Activated naive CD8-positive, alpha-beta T cell treated with anti-CD3 and anti-CD28 coated beads, Interleukin-2, amount 50 U/mL, for 24 hours (primary cell): ENCODE results near the gene TMEM252.

Experiments
- ATAC-seq: fragments of 150-1000 bp; cut with Tn5 transposase; one replicate; pipeline ENCODE4 v1.10.0; 2021
- DNase-seq: peaks from one replicate; pipeline ENCODE4 v3.0.0; 2021
- H3K27ac Mint-ChIP-seq: one replicate; pipeline ENCODE4 v1.8.0; 2021; ENCODE audit warnings: mild to moderate bottlenecking, mixed read lengths
- H3K27me3 Mint-ChIP-seq: one replicate; pipeline ENCODE4 v1.8.0; 2021; ENCODE audit warnings: mixed read lengths
- H3K36me3 Mint-ChIP-seq: one replicate; pipeline ENCODE4 v1.8.0; 2021; ENCODE audit warnings: low read depth, mixed read lengths
- H3K4me1 Mint-ChIP-seq: one replicate; pipeline ENCODE4 v1.8.0; 2021; ENCODE audit warnings: mixed read lengths
- H3K4me3 Mint-ChIP-seq: one replicate; pipeline ENCODE4 v1.8.0; 2021; ENCODE audit warnings: mild to moderate bottlenecking, moderate library complexity, mixed read lengths
- H3K9me3 Mint-ChIP-seq: one replicate; pipeline ENCODE4 v1.8.0; 2021; ENCODE audit warnings: mixed read lengths

Gene TMEM252

GRCh38 chr9:68540712-68541535 is at the start of gene TMEM252:
Gene TMEM252, minus strand, starts transcription at chr9:68540883. Its CDS starts 69 bp downstream, at chr9:68540814.
- H3K36me3 Mint-ChIP-seq, result no peaks in the 10 kb centered on the region
- H3K9me3 Mint-ChIP-seq, result no peaks in the 10 kb centered on the region
- no peak for DNase-seq
- H3K4me3 Mint-ChIP-seq, result no peak within 1 kb of the TSS
- H3K4me1 Mint-ChIP-seq, result no peaks in the 10 kb centered on the region
- peaks cover 2% of the 10 kb centered on the region for H3K27me3 Mint-ChIP-seq
- no peak within 1 kb of the TSS for H3K27ac Mint-ChIP-seq
- no peak for ATAC-seq

GRCh38 chr9:68585034-68585761 is 44.5 kb upstream of the TMEM252 start:
- Mint-ChIP-seq H3K27ac (no peak overlapping the region), H3K27me3 (peaks cover 7% of the 10 kb centered on the region), H3K9me3 (peaks cover 11% of the 10 kb centered on the region), H3K4me1 (peaks cover 3% of the 10 kb centered on the region), H3K4me3 (no peak overlapping the region), H3K36me3 (no peaks in the 10 kb centered on the region)
- DNase-seq, result no peak
- ATAC-seq, result no peak

GRCh38 chr9:68584189-68585033 is 43.7 kb upstream of the TMEM252 start:
- Mint-ChIP-seq H3K4me3 (no peak overlapping the region), H3K27ac (no peak overlapping the region), H3K36me3 (no peaks in the 10 kb centered on the region), H3K27me3 (peaks cover 7% of the 10 kb centered on the region), H3K9me3 (peaks cover 11% of the 10 kb centered on the region), H3K4me1 (peaks cover 4% of the 10 kb centered on the region)
- DNase-seq (peak; percentile 84), ATAC-seq (peak; percentile 98)

- H3K27ac Mint-ChIP-seq, result no peak overlapping the region
- no peak overlapping the region for H3K4me3 Mint-ChIP-seq
- H3K27me3 Mint-ChIP-seq, result peaks cover 2% of the 10 kb centered on the region
- no peaks in the 10 kb centered on the region for H3K9me3 Mint-ChIP-seq
- H3K36me3 Mint-ChIP-seq, result no peaks in the 10 kb centered on the region
- peaks cover 8% of the 10 kb centered on the region for H3K4me1 Mint-ChIP-seq
- ATAC-seq (no peak), DNase-seq (no peak)
These were observed 41.0 kb upstream of the TMEM252 start for GRCh38 chr9:68581696-68582095.

GRCh38 chr9:68577774-68578591 is 37.3 kb upstream of the TMEM252 start:
- Mint-ChIP-seq H3K4me1 (peaks cover 5% of the 10 kb centered on the region), H3K27me3 (peaks cover 6% of the 10 kb centered on the region), H3K36me3 (no peaks in the 10 kb centered on the region), H3K9me3 (no peaks in the 10 kb centered on the region), H3K27ac (no peak overlapping the region), H3K4me3 (no peak overlapping the region)
- no peak for ATAC-seq
- no peak for DNase-seq

- H3K9me3 Mint-ChIP-seq, result peaks cover 5% of the 10 kb centered on the region
- H3K4me1 Mint-ChIP-seq, result peaks cover 5% of the 10 kb centered on the region
- no peak overlapping the region for H3K4me3 Mint-ChIP-seq
- ATAC-seq, result no peak
- H3K36me3 Mint-ChIP-seq, result no peaks in the 10 kb centered on the region
- H3K27ac Mint-ChIP-seq, result no peak overlapping the region
- H3K27me3 Mint-ChIP-seq, result peaks cover 10% of the 10 kb centered on the region
- no peak for DNase-seq
These were observed 35.1 kb upstream of the TMEM252 start for GRCh38 chr9:68575817-68576216.

- Mint-ChIP-seq H3K27ac (no peak overlapping the region), H3K4me3 (no peak overlapping the region), H3K4me1 (peaks cover 4% of the 10 kb centered on the region), H3K9me3 (peaks cover 5% of the 10 kb centered on the region), H3K36me3 (no peaks in the 10 kb centered on the region), H3K27me3 (peaks cover 19% of the 10 kb centered on the region)
- no peak for ATAC-seq
- no peak for DNase-seq
These were observed 33.5 kb upstream of the TMEM252 start for GRCh38 chr9:68574150-68574549.

GRCh38 chr9:68567565-68567964 is 26.9 kb upstream of the TMEM252 start:
- no peak overlapping the region for H3K27ac Mint-ChIP-seq
- ATAC-seq (no peak), DNase-seq (no peak)
- H3K27me3 Mint-ChIP-seq, result peaks cover 13% of the 10 kb centered on the region
- H3K4me1 Mint-ChIP-seq, result no peaks in the 10 kb centered on the region
- no peak overlapping the region for H3K4me3 Mint-ChIP-seq
- H3K9me3 Mint-ChIP-seq, result peaks cover 5% of the 10 kb centered on the region
- no peaks in the 10 kb centered on the region for H3K36me3 Mint-ChIP-seq

GRCh38 chr9:68562461-68562860 is 21.8 kb upstream of the TMEM252 start:
- Mint-ChIP-seq H3K4me3 (no peak overlapping the region), H3K9me3 (no peaks in the 10 kb centered on the region), H3K36me3 (no peaks in the 10 kb centered on the region), H3K27me3 (peaks cover 6% of the 10 kb centered on the region), H3K27ac (no peak overlapping the region), H3K4me1 (peaks cover 10% of the 10 kb centered on the region)
- no peak for DNase-seq
- ATAC-seq, result no peak

- peaks cover 10% of the 10 kb centered on the region for H3K4me1 Mint-ChIP-seq
- DNase-seq, result peak; percentile 58
- no peak overlapping the region for H3K27ac Mint-ChIP-seq
- H3K36me3 Mint-ChIP-seq, result no peaks in the 10 kb centered on the region
- no peak overlapping the region for H3K4me3 Mint-ChIP-seq
- H3K9me3 Mint-ChIP-seq, result no peaks in the 10 kb centered on the region
- peak; percentile 28 for ATAC-seq
- peaks cover 11% of the 10 kb centered on the region for H3K27me3 Mint-ChIP-seq
These were observed 19.6 kb upstream of the TMEM252 start for GRCh38 chr9:68560071-68560844.

GRCh38 chr9:68558545-68558944 is 17.9 kb upstream of the TMEM252 start:
- H3K4me3 Mint-ChIP-seq, result no peak overlapping the region

GRCh38 chr9:68555437-68556150 is 14.9 kb upstream of the TMEM252 start:
- DNase-seq (no peak), ATAC-seq (no peak)
- Mint-ChIP-seq H3K4me3 (no peak overlapping the region), H3K4me1 (peaks cover 8% of the 10 kb centered on the region), H3K27ac (no peak overlapping the region), H3K27me3 (peaks cover 10% of the 10 kb centered on the region), H3K9me3 (no peaks in the 10 kb centered on the region), H3K36me3 (no peaks in the 10 kb centered on the region)

More at GRCh38 chr9:68558545-68558944, 17.9 kb upstream of the TMEM252 start:
- Mint-ChIP-seq H3K36me3 (no peaks in the 10 kb centered on the region), H3K9me3 (no peaks in the 10 kb centered on the region), H3K4me1 (peaks cover 10% of the 10 kb centered on the region), H3K27me3 (peaks cover 11% of the 10 kb centered on the region), H3K27ac (no peak overlapping the region)
- no peak for ATAC-seq
- no peak for DNase-seq
